GM19240 (cell line): Measurements from ENCODE around the gene GPR157.
"Not testable (repeated sequence)": the region's sequence is repeated elsewhere in the genome, so short reads cannot be mapped to it uniquely, and the experiment has no call there.

Experiments used
- DNase-seq: peaks from one replicate; pipeline ENCODE4 v3.0.0; 2011; ENCODE audit warnings: low spot score; ENCODE audit not compliant: insufficient read length

Gene GPR157

GRCh38 chr1:9128520-9129265, at the start of gene GPR157:
TSS of gene GPR157 (minus strand) at chr1:9129102. CDS start at chr1:9129027, 75 bp downstream.
- peak; percentile 82 for DNase-seq

GRCh38 chr1:9174762-9175161, 45.9 kb upstream of the GPR157 start:
- DNase-seq = no peak

GRCh38 chr1:9174243-9174642, 45.3 kb upstream of the GPR157 start:
- DNase-seq = no peak

GRCh38 chr1:9169601-9170137, 40.8 kb upstream of the GPR157 start:
- no peak for DNase-seq

GRCh38 chr1:9167638-9168037, 38.7 kb upstream of the GPR157 start:
- DNase-seq = no peak

DNA sequence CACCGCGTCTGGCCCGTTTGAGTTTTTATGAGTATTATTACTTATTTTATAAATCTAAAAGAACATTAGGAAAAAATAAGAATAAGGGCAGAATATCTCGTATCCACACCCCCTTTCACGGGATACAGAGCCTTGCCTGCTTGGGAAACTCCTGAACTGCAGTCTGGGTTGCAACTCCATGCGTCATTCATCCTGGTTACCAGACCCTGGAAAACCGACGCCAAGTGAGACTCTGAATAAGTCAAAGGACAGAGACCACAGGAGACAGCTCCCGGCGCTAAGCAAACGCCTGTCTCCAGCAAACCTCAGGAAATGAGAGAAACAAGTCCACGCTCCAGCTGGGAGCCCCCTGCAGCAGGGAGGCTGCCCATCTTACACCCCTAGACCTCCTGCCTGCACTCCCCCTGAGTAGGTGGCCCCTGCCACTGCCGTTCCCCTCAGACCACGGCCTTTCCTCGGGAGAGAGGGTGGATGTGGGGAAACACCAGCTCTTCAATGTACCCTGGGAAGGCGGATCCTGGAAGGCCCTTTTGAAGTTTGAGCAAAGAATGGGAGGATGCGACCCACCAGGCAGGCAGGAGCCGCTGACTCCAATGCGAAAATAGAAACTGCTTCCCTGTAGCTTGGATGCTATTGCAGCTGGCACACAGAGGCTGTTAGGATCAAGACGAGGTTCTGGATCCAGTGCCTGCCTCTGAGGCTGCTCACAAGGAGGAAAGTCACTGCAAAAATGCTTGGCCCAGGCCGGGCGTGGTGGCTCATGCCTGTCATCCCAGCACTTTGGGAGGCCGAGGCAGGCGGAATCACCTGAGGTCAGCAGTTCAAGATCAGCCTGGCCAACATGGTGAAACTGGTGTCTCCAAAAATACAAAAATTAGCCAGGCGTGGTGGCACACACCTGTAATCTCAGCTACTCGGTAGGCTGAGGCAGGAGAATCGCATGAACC, 37.7 kb upstream of the GPR157 start:
- DNase-seq = no peak

DNA sequence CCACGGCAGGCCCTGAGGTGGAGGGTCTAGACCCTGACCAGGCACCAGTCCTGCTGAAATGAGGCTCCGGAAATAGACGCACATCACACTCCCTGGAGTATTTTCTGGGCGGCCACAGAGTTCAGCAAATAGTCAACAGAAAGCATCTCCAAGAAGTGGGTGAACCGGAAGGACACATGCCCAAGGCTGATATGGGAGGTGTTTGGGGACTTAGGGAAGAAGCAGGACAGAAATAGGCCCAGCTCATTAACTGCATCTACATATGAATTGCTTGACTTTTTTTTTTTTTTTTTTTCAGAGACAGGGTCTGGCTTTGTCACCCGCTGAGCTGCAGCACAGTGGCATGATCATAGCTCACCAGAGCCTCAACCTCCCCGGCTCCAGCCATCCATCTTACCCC, 36.5 kb upstream of the GPR157 start:
- DNase-seq = no peak

DNA sequence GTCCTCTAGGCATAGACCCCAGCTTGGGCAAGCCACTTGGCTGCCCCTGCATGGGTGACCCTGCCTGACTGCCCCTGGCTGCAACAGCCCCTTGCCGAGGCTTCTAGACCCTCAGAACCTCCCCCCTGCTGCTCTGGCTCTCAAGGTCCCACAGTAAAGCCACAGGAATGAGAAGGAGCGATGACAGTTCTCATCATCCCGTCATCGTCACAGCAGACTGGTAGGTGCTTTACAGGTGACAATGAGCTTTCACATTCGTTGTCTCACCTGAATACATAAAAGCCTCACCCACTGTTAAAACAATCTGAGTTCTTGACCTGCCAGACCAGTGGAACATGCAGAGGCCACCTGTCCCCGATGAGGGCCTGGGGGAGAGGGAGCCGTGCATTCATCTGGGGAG, 36.0 kb upstream of the GPR157 start:
- DNase-seq = no peak

GRCh38 chr1:9164532-9164900, 35.6 kb upstream of the GPR157 start:
- DNase-seq = no peak

DNA sequence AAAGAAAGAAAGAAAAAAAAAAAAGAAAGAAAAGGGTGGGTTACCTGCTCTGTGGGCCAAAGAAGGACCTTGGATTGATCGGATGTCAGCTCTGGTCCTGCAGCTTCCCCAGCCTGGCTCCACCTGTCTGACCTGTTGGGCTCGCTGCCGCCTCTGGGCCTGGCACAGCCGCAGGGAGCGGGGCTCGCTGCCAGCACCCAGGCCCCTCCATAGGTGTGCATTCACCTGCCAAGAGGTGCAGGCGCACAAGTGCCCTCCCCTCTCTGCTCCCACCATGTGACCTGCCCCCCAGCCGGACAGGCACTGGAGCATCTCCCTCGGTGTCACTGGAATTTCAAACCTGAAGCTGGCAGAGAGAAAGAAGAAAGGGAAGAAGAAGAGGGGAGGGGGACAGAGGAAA, 33.1 kb upstream of the GPR157 start:
- DNase-seq = no peak

DNA sequence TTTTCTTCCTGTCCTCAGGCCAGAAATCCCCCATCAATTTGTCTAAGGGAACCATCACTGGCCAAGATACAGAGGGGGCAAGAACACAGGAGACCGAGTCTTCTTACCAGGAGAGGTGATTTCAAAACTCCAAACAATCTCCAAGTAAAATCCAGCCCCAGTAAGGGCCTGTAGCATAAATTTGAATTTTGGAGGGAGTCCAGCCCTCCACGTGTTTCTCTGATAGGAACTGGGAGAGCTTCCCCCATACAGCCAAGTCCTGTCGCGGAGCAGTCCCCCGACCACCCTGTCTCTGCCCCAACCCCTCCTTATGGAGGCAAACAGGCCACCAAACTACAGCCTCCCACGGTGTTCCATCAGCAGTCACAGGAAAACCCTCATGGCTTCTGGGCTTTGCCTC, 32.4 kb upstream of the GPR157 start:
- no peak for DNase-seq

GRCh38 chr1:9160079-9160717, 31.3 kb upstream of the GPR157 start:
- no peak for DNase-seq

- DNase-seq = no peak
Observed at GRCh38 chr1:9155879-9156278, 27.0 kb upstream of the GPR157 start.

DNA sequence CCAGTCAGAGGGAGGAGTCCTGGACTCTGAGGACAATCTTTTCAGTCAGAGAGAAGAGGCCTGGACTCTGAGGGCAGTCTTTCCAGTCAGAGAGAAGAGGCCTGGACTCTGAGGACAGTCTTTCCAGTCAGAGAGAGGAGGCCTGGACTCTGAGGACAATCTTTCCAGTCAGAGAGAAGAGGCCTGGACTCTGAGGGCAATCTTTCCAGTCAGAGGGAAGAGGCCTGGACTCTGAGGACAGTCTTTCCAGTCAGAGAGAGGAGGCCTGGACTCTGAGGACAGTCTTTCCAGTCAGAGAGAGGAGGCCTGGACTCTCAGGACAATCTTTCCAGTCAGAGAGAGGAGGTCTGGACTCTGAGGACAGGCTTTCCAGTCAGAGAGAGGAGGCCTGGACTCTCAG, 26.5 kb upstream of the GPR157 start:
- not testable (repeated sequence) for DNase-seq

- DNase-seq = no peak
Observed at GRCh38 chr1:9153152-9153551, 24.2 kb upstream of the GPR157 start.

GRCh38 chr1:9152535-9152934, 23.6 kb upstream of the GPR157 start:
- DNase-seq = no peak

- DNase-seq = no peak
Observed at GRCh38 chr1:9151328-9151860, 22.5 kb upstream of the GPR157 start.

GRCh38 chr1:9150582-9151327, 21.9 kb upstream of the GPR157 start:
- no peak for DNase-seq

DNA sequence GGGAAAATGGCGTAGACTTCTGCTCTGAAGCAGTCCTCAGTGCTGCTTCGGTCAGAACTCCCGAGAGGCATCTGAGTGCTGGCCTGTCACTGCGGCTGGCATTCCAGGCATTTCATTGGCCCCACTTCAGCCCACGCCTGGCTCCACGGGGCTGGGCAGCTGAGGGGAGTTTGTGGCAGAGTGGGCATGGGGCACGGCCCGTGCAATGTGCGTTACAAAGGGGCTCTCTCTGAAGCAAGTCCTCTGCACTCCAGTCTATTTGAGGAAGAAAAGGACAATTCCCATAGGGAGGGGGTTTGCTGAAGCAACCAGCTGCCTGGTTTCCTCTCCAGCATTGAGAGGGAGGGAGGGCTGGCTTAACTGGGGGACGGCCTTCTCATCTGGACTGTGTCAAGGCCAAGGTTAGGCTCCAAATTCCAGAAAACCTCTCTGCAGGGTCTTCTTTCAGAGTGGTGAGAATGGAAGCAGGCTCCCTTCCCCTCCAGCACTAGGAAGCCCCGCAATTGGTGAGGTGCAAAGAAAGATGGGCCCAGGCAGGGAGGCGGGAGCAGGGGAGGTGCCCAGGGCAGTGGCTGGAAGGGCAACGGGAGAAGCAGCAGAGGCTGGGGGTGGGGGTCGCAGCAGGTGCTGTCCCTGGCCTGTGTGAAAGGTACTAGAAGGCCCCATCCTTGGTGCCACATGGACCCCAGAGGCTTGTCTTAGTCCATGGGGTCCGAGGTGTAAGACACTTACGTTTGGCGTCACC, 21.1 kb upstream of the GPR157 start:
- no peak for DNase-seq

- no peak for DNase-seq
Observed at GRCh38 chr1:9149151-9149550, 20.2 kb upstream of the GPR157 start.
